HG02678 (cell line): ENCODE measurements around the gene TMEM140.
"Not testable (repeated sequence)": the region's sequence is repeated elsewhere in the genome, so short reads cannot be mapped to it uniquely, and the experiment has no call there.

Experiments
- ATAC-seq: cut with Tn5 transposase; IDR thresholded peaks from one replicate; pipeline ENCODE4 v1.9.1; 2021; ENCODE audit warnings: mild to moderate bottlenecking, moderate library complexity; ENCODE audit not compliant: unreplicated experiment

TMEM140 gene

DNA sequence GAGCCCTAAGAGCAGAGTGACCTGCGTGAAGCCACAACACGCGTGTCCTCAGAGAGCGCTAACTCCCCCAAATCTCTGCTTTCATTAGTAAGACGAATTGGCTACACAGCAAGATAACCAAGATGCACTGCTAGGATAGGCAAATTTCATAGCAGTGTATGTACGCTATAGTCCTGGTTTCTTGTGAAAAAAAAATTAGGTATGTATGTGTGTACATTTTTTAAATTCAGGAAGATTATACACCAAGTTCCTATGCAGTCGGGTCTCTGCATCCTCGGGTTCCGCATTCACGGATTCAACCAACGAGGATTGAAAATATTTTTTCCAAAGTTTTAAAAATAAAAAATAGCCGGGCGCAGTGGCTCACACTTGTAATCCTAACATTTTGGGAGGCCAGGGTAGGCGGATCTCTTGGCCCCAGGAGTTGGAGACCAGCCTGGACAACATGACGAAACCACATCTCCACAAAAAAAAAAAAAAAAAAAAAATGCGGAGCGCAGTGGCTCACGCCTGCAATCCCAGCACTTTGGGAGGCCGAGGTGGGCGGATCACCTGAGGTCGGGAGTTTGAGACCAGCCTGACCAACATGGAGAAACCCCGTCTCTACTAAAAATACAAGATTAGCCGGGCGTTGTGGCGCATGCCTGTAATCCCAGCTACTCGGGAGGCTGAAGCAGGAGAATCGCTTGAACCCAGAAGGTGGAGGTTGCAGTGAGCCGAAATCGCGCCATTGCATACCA, 64.2 kb downstream of the TMEM140 start:
- ATAC-seq = not testable (repeated sequence)

DNA sequence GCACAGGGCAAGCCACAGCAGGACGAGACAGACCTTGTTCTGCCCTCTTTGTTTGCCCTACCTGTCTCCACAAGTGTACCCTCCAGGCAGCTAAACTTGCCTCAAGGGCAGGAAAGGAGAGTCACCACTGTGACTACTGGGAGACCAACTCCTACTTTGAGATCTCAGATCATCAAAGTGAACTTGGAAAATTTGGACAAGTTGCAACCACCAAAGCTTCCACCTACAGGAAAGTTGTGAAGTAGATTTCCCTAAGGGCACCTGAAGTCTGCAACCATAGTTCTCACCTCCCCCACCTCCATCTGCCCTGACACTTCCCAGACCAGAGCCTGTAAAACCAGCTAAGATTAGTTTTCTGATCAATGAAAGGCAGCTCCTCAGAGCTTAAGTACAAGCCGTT, 66.0 kb downstream of the TMEM140 start:
- no peak for ATAC-seq

DNA sequence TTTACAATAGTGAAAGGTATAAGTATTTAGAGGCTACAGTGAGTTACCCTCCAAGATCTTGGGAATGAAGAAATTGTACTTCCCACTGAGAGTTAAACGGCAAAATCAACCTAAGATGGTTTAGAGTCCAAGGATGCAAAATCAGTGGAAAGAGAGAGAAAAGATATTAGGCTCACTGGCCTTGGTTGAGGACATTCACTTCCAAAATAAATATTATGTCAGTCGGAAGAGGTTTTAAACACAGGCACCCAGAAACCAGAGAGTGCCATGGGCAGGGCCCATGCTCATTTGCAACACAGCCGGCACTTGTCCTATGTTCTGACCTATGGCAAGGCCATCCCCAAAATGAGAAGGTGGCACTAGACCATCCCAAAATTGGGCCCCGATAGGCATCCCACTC, 67.3 kb downstream of the TMEM140 start:
- no peak for ATAC-seq

DNA sequence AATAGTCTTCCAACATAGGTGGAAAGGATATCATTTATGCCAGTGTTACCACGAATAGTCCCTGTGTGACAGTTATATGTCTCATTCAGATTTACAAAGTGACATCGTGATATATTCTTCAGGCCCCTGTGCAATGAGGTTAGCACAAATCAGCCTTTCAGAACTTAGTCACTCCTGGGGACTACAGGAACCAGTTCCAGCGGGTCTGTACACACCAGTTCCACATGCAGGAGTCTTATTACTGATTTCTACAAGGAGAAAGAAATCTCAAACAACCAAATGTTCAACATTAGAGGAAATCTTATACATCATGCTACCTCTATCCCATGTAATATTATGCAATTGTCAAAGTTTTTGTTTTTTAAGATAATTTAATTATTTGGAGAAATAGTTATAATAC, 67.8 kb downstream of the TMEM140 start:
- ATAC-seq = no peak
